Measurements from ENCODE around the gene FBXW12.
"Not testable (repeated sequence)": the region's sequence is repeated elsewhere in the genome, so short reads cannot be mapped to it uniquely, and the experiment has no call there.

Gene FBXW12, protein sequence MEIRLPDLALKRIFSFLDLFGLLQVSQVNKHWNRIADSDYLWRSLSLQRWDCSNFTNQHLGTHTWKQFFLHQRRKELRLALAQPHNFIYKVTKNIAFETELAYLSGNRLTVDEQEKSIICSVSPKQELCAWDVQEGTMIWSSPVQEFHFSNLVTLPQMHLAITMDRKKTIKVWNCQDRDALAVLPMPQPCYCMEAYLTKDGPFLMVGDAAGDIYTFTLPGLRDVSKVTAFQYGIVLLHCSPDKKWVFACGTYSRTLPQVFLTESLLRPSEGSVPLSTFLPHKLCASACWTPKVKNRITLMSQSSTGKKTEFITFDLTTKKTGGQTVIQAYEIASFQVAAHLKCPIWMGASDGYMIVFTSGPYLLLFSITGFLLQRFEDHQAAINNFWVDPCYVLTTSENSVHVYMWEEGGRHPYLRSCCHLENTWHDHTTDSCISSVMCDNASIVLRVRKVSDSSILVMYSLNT

DNA sequence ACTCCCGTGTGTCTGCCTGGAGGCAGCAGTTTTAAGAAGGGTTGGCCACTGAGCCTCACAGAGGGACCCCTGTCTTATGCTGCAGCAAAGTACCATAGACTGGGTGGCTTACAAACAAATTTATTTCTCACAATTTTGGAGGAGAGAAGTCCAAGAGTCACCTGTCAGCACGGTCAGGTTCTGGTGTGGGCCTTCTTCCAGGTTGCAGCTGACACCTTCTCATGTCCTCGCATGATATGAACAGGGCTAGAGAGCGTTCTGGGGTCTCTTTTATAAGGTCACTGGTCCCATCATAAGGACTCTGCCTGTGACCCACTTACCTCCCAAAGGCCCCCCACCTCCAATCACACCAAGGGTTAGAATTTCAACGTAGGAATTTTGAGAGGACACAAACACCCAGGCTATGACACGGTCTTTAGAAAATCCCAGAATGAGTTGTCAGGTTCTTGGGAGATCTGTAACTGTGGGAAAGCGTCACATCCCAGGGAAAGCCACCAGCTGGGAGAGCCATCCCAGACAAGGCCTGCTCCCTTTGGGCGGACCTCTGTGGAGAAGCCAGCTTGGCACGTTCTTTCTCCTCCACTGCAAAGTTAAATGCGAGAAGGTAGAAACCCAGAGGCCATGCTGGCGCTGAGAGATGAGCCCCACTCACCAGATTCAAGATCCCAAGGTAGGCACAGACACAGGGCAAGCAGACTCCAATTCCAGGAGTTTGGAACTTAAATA is at the start of gene FBXW12:
TSS of gene FBXW12 (plus strand) at position 569 of the 726 bp plus-strand sequence. CDS start 549 bp downstream, outside the sequence.
- Histone ChIP-seq H4K20me1 (no peaks in the 10 kb centered on the region), H3K4me1 (no peaks in the 10 kb centered on the region), H3K9ac (no peak within 1 kb of the TSS), H3K9me3 (no peaks in the 10 kb centered on the region), H3K4me2 (no peak within 1 kb of the TSS), H3K36me3 (no peaks in the 10 kb centered on the region), H3K4me3 (no peak within 1 kb of the TSS), H3K27ac (no peak within 1 kb of the TSS), H3K27me3 (no peaks in the 10 kb centered on the region)
- no peak for TF ChIP-seq Cebpa-rat (IDR thresholded peaks at IDR 0.05)

DNA sequence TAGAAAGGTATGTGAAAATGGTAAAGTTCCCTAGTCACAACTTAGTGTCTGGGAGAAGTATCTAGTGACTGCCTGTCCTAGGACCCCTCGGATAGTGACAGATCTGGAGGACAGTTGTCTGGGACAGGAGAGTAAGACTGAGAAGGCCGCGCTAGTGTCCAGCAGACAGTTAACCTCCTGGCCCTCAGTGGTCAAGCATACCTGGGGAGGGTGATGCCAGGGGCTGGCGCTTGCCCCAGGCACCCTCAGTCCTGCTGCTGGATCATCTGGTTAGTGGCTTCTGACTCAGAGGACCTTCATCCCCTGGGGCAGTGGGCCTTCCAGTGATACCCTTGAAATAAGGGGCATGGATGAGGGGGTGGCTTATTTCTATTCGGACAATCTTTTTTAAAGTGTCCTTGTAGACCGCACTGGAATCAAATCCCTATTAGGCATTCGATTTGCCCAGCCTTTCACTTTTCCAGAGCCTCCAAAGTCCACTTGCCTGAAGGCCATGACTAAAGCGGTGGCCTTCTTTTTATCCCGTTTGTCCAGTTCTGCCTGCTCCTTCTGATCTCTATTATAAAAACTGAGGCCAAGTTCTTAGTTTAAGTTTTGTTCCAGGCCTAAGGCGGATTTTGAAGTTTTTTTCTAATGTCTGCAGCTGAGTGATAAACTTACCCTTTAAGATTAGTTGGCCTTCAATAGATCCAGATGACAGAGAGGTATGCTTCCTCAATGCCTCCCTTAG is 40.1 kb upstream of the FBXW12 start:
- H3K36me3 ChIP-seq, H3K27ac ChIP-seq, H3K9ac ChIP-seq, H3K27me3 ChIP-seq, H4K20me1 ChIP-seq, H3K4me3 ChIP-seq, H3K4me2 ChIP-seq, H3K4me1 ChIP-seq, H3K9me3 ChIP-seq: not testable (repeated sequence)

DNA sequence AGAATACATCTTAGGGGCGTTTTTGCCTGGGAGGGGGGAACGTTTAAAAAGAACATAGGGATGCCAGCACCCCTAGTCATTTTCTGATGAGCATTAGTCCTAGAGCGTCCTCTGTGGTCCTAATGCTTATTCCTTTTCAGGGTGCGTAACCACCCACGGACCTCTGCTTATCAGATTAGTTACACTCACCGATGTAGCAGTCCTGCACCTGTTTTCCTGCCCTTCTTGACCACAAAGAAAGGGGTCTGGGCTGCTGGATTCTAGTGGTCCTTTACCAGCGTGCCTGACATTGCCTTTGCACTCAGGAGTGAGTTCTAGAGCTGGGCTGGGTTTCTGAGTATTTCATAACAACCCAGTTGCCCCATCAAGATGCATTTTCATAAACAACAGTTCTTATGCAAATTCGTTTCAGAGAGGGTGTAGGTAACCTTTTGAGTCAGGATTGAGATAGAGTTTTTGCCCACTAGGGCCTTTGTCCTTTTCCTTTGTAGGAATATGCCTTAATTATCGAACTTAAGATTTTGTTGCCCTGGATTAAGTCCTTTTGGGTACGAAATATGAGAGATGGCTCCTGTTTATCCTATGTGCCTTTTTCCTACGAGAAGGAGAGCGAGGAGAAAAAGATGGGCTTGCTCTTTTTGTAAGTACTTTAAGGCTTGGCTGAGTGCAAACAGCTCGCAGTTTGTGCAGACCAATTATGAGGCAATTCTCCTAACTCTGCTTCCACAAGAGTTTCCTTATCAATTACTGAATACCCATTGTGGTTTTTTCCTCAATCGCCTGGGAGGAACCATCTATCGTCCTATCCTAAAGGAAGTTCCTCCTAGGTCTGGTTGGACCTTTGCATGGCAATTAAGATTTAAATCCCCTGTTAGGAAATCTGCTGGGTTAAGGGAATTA is 38.4 kb upstream of the FBXW12 start, which contains the start of gene SPINK8:
TSS of gene SPINK8 (minus strand) at position 316 of the 900 bp plus-strand sequence. CDS start 5,320 bp downstream, outside the sequence.
- not testable (repeated sequence) for H3K4me2 ChIP-seq, H3K9ac ChIP-seq, H3K27ac ChIP-seq, H3K4me1 ChIP-seq, H3K36me3 ChIP-seq, H3K9me3 ChIP-seq, H3K4me3 ChIP-seq, H4K20me1 ChIP-seq, H3K27me3 ChIP-seq

DNA sequence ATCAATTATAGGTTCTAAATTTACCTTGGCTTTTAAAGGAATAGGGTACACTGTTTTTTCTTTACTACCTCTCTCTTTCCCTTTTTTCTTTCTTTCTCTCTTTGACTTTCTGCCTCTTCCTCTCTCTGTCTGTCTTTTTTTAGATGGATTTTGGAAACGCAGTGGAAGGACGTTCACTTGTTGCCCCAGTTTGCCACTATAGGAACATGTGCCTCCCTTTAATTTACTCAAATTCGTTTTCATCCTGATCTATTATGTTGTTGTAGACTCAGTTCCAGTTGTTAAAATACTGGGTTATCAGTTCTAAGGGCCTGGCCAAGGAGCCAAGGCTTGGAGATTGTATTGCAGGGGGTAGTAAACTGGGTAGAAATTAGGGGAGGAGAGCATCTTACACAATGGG is 37.4 kb upstream of the FBXW12 start:
- no peaks in the 10 kb centered on the region for H3K9me3 ChIP-seq
- H3K9ac ChIP-seq: no peak overlapping the region
- no peak overlapping the region for H3K4me2 ChIP-seq
- no peaks in the 10 kb centered on the region for H3K36me3 ChIP-seq
- H4K20me1 ChIP-seq: no peaks in the 10 kb centered on the region
- no peak overlapping the region for H3K4me3 ChIP-seq
- no peak overlapping the region for H3K27ac ChIP-seq
- no peaks in the 10 kb centered on the region for H3K27me3 ChIP-seq
- H3K4me1 ChIP-seq: peaks cover 10% of the 10 kb centered on the region; the same call in 1 of the 2 replicates
- TF ChIP-seq Cebpa-rat (IDR thresholded peaks at IDR 0.05): no peak

DNA sequence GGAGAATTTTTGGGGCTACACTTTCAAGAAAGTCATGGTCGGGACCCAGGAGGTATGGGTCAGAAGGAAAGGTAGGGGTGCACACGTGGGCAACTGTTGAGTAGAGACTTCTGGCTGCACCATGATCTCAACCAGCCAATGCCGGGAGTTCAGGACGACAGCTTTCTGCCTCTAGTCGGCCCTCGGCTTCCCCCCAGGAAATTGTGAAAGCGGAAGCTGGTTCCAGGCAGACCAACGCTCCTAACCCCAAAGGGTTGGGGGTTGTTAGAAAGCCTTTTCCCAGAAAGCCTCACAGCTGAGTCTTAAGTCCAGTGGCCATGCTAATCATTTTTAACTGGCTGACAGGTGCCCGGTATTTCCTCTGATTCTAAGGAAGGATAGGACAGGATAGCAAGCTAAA is 36.7 kb upstream of the FBXW12 start:
- H3K9ac ChIP-seq, H3K9me3 ChIP-seq, H3K4me2 ChIP-seq, H4K20me1 ChIP-seq, H3K4me3 ChIP-seq, H3K4me1 ChIP-seq, H3K27me3 ChIP-seq, H3K36me3 ChIP-seq, H3K27ac ChIP-seq: not testable (repeated sequence)

DNA sequence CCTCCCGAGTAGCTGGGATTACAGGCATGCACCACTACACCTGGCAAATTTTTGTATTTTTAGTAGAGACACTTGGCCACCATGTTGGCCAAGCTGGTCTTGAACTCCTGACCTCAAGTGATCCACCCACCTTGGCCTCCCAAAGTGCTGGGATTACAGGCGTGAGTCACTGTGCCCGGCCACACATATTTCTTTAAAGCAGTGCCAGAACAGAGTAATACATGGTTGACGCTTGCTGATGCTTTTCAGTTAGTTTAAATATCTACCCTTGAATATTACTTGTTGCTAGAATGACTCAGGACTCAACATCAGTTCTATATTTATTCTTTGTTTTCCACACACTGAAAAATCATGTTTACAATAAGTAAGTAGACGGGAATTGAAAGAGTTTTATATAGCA is 34.5 kb upstream of the FBXW12 start:
- H3K4me2 ChIP-seq, H3K4me3 ChIP-seq, H4K20me1 ChIP-seq, H3K4me1 ChIP-seq, H3K36me3 ChIP-seq, H3K27me3 ChIP-seq, H3K27ac ChIP-seq, H3K9ac ChIP-seq, H3K9me3 ChIP-seq: not testable (repeated sequence)

DNA sequence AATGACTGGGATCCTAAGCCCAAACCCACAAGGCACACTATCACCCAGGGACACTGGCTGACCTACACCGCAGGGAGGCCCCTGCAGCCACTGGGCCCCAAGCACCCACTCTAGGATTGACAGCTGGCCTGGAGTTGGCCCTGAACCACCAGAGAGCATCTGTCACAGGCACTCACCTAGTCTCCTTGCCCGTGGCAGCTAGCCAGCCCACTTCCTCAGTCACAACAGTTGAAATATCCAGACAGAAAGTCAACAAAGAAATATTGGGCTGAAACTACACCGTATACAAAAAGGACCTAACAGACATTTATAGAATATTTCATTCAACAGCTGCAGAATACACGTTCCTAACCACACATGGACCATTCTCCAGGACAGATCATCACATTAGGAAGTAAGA is 33.4 kb upstream of the FBXW12 start:
- Histone ChIP-seq H3K9me3 (no peaks in the 10 kb centered on the region), H3K27ac (no peak overlapping the region), H3K4me2 (peak overlapping the region; percentile 12; the same call in 1 of the 2 replicates), H3K4me1 (peaks cover 10% of the 10 kb centered on the region; the same call in 1 of the 2 replicates), H3K36me3 (no peaks in the 10 kb centered on the region), H3K4me3 (no peak overlapping the region), H3K27me3 (no peaks in the 10 kb centered on the region), H4K20me1 (no peaks in the 10 kb centered on the region), H3K9ac (no peak overlapping the region)
- no peak for TF ChIP-seq Cebpa-rat (IDR thresholded peaks at IDR 0.05)

DNA sequence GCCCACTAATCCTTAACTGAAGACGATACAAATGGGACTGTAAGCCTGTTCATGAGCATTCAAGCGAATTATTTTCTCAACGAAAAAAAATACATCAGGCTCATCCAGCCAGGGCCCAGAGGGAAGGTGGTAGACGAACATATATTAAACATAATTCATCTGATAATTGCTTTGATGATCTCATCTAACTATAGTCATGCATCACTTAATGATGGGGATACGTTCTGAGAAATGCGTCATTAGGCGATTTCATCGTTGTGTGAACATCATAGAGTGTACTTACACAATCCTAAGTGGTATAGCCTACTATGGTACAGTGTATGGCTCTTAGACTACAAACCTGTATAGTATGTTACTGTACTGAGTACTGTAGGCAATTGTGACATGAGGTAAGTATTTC is 28.6 kb upstream of the FBXW12 start:
- no peak overlapping the region for H3K27ac ChIP-seq
- H3K9me3 ChIP-seq: no peaks in the 10 kb centered on the region
- H3K4me3 ChIP-seq: no peak overlapping the region
- no peaks in the 10 kb centered on the region for H4K20me1 ChIP-seq
- no peak for TF ChIP-seq Cebpa-rat (IDR thresholded peaks at IDR 0.05)
- H3K4me2 ChIP-seq: no peak overlapping the region
- no peaks in the 10 kb centered on the region for H3K36me3 ChIP-seq
- peaks cover 10% of the 10 kb centered on the region; the same call in 1 of the 2 replicates for H3K4me1 ChIP-seq
- no peaks in the 10 kb centered on the region for H3K27me3 ChIP-seq
- H3K9ac ChIP-seq: no peak overlapping the region

DNA sequence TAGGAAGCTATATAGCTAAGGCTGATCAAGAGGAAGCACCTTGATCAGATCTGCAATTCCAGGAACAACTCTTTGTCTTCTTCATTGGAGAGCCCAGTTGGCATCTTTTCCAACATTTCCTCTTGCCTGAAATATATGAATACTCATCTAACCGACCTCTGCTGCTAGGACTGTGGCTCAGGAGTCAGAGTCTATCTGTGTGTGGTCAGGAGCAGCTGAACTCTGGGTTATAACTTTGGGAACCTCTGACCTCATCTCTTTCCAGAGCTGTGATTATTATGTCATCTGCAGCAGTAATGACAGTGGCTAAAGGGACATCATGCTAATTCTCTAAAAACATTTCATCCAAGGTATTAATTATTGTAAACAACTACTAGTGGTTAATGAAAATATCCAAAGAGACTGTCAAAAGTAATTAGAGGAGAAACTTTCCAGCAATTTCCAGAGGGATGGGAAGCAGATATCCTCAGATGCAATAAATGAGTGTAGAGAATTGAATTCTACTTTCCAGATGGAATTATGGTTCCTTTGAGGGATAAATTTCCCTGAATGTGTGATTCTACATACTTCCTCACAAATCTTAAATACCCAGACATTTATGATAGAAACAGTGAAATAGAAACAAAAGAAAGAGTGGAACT is 27.0 kb upstream of the FBXW12 start:
- H3K9me3 ChIP-seq: no peaks in the 10 kb centered on the region
- TF ChIP-seq Cebpa-rat (IDR thresholded peaks at IDR 0.05): no peak
- no peaks in the 10 kb centered on the region for H3K4me1 ChIP-seq
- no peaks in the 10 kb centered on the region for H3K27me3 ChIP-seq
- no peaks in the 10 kb centered on the region for H3K36me3 ChIP-seq
- no peak overlapping the region for H3K4me2 ChIP-seq
- no peak overlapping the region for H3K27ac ChIP-seq
- no peak overlapping the region for H3K4me3 ChIP-seq
- no peak overlapping the region for H3K9ac ChIP-seq
- H4K20me1 ChIP-seq: no peaks in the 10 kb centered on the region
